ENCODE results near the gene JCAD. TPM values are rescaled to one million over a fixed set of nuclear protein-coding genes. Genes with fewer than 3 reads are reported as not detected.

The JCAD gene
- total RNA-seq, 1 experiment from 2014 or later: 0.77 TPM

- DNase-seq: no peak
- H3K14ac ChIP-seq (ENCODE audit: insufficient read depth, low read length): no peak overlapping the region
- no peaks in the 10 kb centered on the region for H4K20me1 ChIP-seq (ENCODE audit: control insufficient read depth, insufficient read depth, insufficient read length)
- H3K4me3 Mint-ChIP-seq: no peak overlapping the region
- no peak overlapping the region for H3K18ac ChIP-seq (ENCODE audit: insufficient read length, low read depth, low read length)
- H3K27me3 Mint-ChIP-seq (ENCODE audit: low read depth): no peaks in the 10 kb centered on the region
- no peaks in the 10 kb centered on the region for H3K4me1 ChIP-seq (ENCODE audit: insufficient read depth, low read length)
- no peak overlapping the region for H3K23ac ChIP-seq (ENCODE audit: insufficient read length, low read depth, low read length)
- no peaks in the 10 kb centered on the region for H3K36me3 Mint-ChIP-seq (ENCODE audit: insufficient read depth in 1 of 3, low read depth in 3 of 3)
- H3K4me1 Mint-ChIP-seq: peaks cover 5 to 7% of the 10 kb centered on the region in 2 experiments; a peak in 3 of 4 replicates
- H4K8ac ChIP-seq (replicated peaks; ENCODE audit: insufficient read length, low read depth, low read length): no peak overlapping the region
- H2AK5ac ChIP-seq (ENCODE audit: insufficient read length, low read length): no peak overlapping the region
- no peak overlapping the region for H2BK15ac ChIP-seq (ENCODE audit: low read depth, low read length)
- H4K91ac ChIP-seq (ENCODE audit: insufficient read length, low read depth, low read length): no peak overlapping the region
- H3K27ac ChIP-seq (ENCODE audit: insufficient read length, low read depth, low read length): no peak overlapping the region
- no peak overlapping the region for H2BK120ac ChIP-seq (ENCODE audit: low read depth, low read length, poor library complexity, severe bottlenecking)
- no peaks in the 10 kb centered on the region for H3K9me3 Mint-ChIP-seq
- H3K9me3 ChIP-seq (ENCODE audit: control insufficient read depth, low read depth, low read length): no peaks in the 10 kb centered on the region
- no peak overlapping the region for H4K5ac ChIP-seq (ENCODE audit: insufficient read length, low read depth, low read length)
- H3K4me2 ChIP-seq (ENCODE audit: insufficient read depth, insufficient read length, low read length): no peak overlapping the region
- no peak overlapping the region for H2BK12ac ChIP-seq (ENCODE audit: insufficient read length, low read depth, low read length)
- no peak overlapping the region for H3K27ac Mint-ChIP-seq
- H2BK20ac ChIP-seq (ENCODE audit: low read depth, low read length, poor library complexity, severe bottlenecking): no peak overlapping the region
- H3K9ac ChIP-seq (ENCODE audit: extremely low read depth, insufficient read length, low read length): no peak overlapping the region
- H2BK5ac ChIP-seq (ENCODE audit: insufficient read length, low read length): no peak overlapping the region
- WGBS (ENCODE audit: extremely low coverage, insufficient read length, low lambda C conversion rate): no CpG with 5 or more reads among the region's 8 CpGs
- no peak overlapping the region for H3K56ac ChIP-seq (ENCODE audit: insufficient read length, low read depth, low read length)
- H3K79me1 ChIP-seq (ENCODE audit: insufficient read depth, low read depth, low read length, poor library complexity, severe bottlenecking): no peaks in the 10 kb centered on the region
- no peak overlapping the region for H2AFZ ChIP-seq (ENCODE audit: low read length)
- H3K79me2 ChIP-seq (ENCODE audit: insufficient read depth, low read length): no peaks in the 10 kb centered on the region
- H3K23me2 ChIP-seq (ENCODE audit: insufficient read length, low read depth, low read length, poor library complexity, severe bottlenecking): no peaks in the 10 kb centered on the region
- no peaks in the 10 kb centered on the region for H3K27me3 ChIP-seq (ENCODE audit: insufficient read depth, low read length)
- TF ChIP-seq CTCF (conservative IDR thresholded peaks at IDR 0.05): no peak
- H3K4ac ChIP-seq (ENCODE audit: low read depth, low read length): no peak overlapping the region
- H3T11ph ChIP-seq (ENCODE audit: low read length): no peak overlapping the region
Observed at GRCh38 chr10:30014511-30014910, 44.9 kb downstream of the JCAD start.
